WI38 (cell line): ENCODE results near the gene FRMD4A.

Experiments
- H3K4me3 ChIP-seq: 2 replicates; pipeline ENCODE4 v1.5.1; 2011; ENCODE audit warnings: low read depth, mild to moderate bottlenecking, control low read depth, low read length
- TF ChIP-seq, protein P1 (sequence below): IDR thresholded peaks from 2 replicates; pipeline ENCODE4 v1.5.1; 2012; ENCODE audit warnings: low read depth, mild to moderate bottlenecking, control low read depth, low read length

The FRMD4A gene

GRCh38 chr10:14016931-14017333 is 313.8 kb downstream of the FRMD4A start:
- TF ChIP-seq, protein P1, sequence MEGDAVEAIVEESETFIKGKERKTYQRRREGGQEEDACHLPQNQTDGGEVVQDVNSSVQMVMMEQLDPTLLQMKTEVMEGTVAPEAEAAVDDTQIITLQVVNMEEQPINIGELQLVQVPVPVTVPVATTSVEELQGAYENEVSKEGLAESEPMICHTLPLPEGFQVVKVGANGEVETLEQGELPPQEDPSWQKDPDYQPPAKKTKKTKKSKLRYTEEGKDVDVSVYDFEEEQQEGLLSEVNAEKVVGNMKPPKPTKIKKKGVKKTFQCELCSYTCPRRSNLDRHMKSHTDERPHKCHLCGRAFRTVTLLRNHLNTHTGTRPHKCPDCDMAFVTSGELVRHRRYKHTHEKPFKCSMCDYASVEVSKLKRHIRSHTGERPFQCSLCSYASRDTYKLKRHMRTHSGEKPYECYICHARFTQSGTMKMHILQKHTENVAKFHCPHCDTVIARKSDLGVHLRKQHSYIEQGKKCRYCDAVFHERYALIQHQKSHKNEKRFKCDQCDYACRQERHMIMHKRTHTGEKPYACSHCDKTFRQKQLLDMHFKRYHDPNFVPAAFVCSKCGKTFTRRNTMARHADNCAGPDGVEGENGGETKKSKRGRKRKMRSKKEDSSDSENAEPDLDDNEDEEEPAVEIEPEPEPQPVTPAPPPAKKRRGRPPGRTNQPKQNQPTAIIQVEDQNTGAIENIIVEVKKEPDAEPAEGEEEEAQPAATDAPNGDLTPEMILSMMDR, result no peak
- no peak overlapping the region for H3K4me3 ChIP-seq

- TF ChIP-seq, protein P1, result no peak
- no peak overlapping the region for H3K4me3 ChIP-seq
Measured at GRCh38 chr10:14016011-14016536, 314.6 kb downstream of the FRMD4A start.

DNA sequence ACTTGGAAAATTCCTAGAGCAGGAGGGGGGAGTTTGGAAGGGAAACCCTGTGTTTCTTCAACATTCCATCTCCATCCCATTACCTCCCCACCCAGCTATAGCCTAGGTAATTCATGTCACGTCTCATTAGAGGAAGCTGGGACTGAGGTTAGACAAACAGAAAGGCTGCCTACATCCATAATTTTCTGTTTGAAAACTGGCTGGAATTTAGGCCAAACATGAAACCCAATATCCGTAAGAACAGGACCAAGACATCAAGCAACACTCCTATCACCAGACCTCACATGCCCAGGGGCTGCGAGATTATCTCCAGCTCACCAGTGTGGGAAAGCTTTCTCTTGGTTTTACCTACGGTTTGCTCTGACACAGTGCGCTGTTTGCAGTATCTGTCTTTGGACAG is 316.3 kb downstream of the FRMD4A start:
- H3K4me3 ChIP-seq, result no peak overlapping the region
- TF ChIP-seq, protein P1, result no peak

DNA sequence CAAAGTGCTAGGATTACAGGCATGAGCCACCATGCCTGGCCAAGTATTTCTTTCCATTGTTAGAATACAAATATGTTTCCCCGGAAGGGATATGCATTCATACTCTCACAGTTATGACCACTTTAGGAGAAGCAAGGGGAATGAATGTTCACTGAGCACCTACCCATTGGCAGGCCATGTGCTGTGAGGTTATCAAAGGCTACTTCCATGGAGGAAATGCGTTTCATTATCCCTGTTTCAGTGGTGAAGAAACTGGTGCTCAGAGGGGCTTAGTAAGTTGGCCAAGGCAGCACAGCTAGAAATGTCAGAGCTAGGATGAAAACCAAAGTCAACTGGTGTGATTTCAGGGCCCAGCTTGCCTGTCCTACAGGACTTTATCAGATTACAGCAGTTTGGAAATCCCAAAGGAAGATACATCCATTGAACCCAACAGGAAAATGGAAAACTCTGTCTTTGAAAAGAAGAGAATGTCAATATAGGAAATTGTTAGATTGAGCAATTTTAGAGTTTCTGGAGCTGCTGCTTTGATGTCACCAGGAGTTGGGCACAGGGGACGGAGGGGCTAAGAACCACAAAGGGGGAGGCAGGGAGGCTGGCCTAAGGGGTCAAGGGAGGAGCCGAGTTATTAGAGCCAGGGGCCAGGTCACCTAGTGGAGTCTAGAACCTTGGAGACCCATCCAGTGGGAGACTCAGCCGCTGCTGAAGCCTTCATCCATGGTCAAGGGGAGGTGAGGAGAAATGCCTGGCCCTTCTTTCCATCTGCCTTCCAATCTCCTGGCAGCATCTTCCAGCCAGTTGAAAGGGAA is 319.8 kb downstream of the FRMD4A start:
- no peak overlapping the region for H3K4me3 ChIP-seq
- TF ChIP-seq, protein P1, result no peak

DNA sequence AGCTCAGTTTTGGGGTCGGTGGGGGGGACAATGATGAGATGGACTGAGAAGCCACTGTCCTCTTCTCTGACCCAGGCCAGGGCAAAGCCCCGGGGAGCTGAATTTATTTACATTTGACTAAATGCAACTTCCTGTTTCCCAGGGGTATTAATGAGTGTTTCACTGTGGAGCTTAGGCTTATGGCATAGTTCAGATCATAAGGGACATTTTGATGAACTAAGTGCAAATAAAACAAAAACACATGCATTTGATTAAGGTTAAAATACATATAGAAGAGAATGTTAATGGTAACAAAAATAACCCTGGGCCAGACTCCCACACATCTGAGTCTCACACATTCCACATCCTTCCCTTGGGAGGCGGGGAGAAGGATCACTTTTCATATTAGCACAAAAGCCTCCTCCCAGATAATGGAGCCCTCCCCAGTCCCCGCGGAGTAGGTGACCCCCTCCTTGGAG is 320.6 kb downstream of the FRMD4A start:
- peak overlapping the region; percentile 54 for H3K4me3 ChIP-seq
- TF ChIP-seq, protein P1, result no peak

DNA sequence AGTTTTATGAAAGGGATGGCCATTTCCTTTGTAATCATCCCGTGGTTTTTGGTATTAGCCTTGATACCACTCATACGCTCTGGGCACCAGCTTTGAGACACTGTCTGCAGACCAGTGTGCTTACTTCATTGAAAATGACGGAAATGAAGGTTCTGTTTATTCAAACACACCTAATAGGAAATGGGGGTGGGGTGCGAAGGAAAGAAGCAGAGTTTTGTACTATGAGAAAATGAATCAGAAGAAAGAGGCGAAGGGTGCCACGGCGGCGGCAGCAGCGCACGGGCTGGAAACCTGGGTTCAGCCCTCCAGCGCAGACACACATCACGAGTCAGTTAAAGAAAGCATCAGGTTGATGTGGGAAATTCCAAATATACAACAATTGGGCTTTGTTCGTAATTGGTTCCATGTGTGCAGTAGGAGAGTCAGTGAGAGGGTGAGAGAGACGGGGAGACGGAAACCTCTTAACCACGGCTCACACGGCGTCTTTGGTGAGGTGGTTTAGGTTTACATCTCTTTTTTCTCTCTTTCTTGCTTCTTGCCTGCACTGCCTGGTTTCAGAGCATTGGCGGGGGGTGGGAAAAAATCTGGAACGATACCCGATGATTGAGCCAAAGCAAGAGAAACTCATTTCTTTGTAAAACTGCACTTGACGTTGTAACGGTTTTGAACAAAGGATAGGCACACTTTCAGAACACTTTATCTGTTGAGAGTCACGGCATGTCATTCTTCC is 321.2 kb downstream of the FRMD4A start:
- TF ChIP-seq, protein P1, result no peak
- H3K4me3 ChIP-seq, result peak overlapping the region; percentile 54

GRCh38 chr10:14008740-14009080 is 322.0 kb downstream of the FRMD4A start:
- TF ChIP-seq, protein P1, result no peak
- peak overlapping the region; percentile 54 for H3K4me3 ChIP-seq
